Endothelial cell of umbilical vein (primary cell): Measurements from ENCODE around the gene PRKG1. TPM values are rescaled to one million over a fixed set of nuclear protein-coding genes. Genes with fewer than 3 reads are reported as not detected.

ENCODE experiments used
- BruUV-seq: library from RNA; stranded (reverse); fragments of 400-500 nt; replicated peaks from 2 replicates; lab custom pipeline; 2021; lab: Mats Ljungman, UMichigan
- CTCF ChIA-PET: fragments of 300-600, 350-600 bp; sonication (Branson Sonifier 250); formaldehyde crosslinking; loops from one replicate; lab custom pipeline; 2021; ENCODE audit warnings: antibody characterized with exemption, inconsistent platforms; lab: Charles Lee
- POLR2A ChIA-PET: fragments of 300-600, 350-600 bp; sonication (Branson Sonifier 250); formaldehyde crosslinking; loops from one replicate; lab custom pipeline; 2021; ENCODE audit warnings: antibody characterized with exemption, inconsistent platforms; lab: Charles Lee
- DNase-seq: peaks from one replicate; pipeline ENCODE4 v3.0.0-alpha.2; 2011; ENCODE audit warnings: low read depth, low spot score
- FAIRE-seq: peaks from 2 replicates; lab custom pipeline; 2011; peaks lifted over from hg19 to GRCh38; lab: Jason Lieb, UNC
- H2AFZ ChIP-seq: 2 replicates; pipeline ENCODE4 v1.6.0; 2012; ENCODE audit warnings: low read depth, low read length, control low read depth, inconsistent platforms
- H3K27ac ChIP-seq: 2 replicates; pipeline ENCODE4 v1.5.1; 2011; ENCODE audit warnings: low read depth, mild to moderate bottlenecking, control low read depth, low read length, moderate library complexity; ENCODE audit not compliant: insufficient read depth
- H3K27me3 ChIP-seq, 2 experiments: 2 replicates each; pipeline versions ENCODE4 v1.6.0 to v1.6.1; 2011; ENCODE audit warnings: low read length in 2 of 2, mixed read lengths in 1 of 2; ENCODE audit not compliant: control insufficient read depth in 2 of 2, insufficient read depth in 2 of 2
- H3K36me3 ChIP-seq, 2 experiments: 2 replicates in 1 of 2; 3 replicates in 1 of 2; pipeline ENCODE4 v1.5.1; 2011; ENCODE audit warnings: low read length in 2 of 2, mild to moderate bottlenecking in 1 of 2, moderate library complexity in 1 of 2; ENCODE audit not compliant: control insufficient read depth in 2 of 2, insufficient read depth in 2 of 2; ENCODE audit errors: extremely low read depth in 1 of 2
- H3K4me1 ChIP-seq: 3 replicates; pipeline ENCODE4 v1.5.1; 2011; ENCODE audit warnings: mild to moderate bottlenecking, low read length; ENCODE audit not compliant: control insufficient read depth, insufficient read depth; ENCODE audit errors: extremely low read depth
- H3K4me2 ChIP-seq: 2 replicates; pipeline ENCODE4 v1.6.1; 2011; ENCODE audit warnings: low read length, control low read depth, mixed read lengths; ENCODE audit not compliant: insufficient read depth
- H3K4me3 ChIP-seq, 3 experiments: fragments of 200-600 bp in 1 of 3; sonication (generic), shearing (Covaris generic) in 1 of 3; replicated peaks in 1 of 3; 2 replicates each; pipeline ENCODE4 v1.5.1; 2011 to 2016; ENCODE audit warnings: control low read depth in 3 of 3, low read length in 3 of 3, mild to moderate bottlenecking in 2 of 3, inconsistent platforms in 1 of 3, low read depth in 1 of 3, moderate library complexity in 1 of 3; ENCODE audit not compliant: insufficient read depth in 1 of 3
- H3K79me2 ChIP-seq: 2 replicates; pipeline ENCODE4 v1.6.0; 2012; ENCODE audit warnings: low read length, inconsistent platforms; ENCODE audit not compliant: control insufficient read depth, insufficient read depth
- H3K9ac ChIP-seq: replicated peaks from 2 replicates; pipeline ENCODE3; 2011; ENCODE audit warnings: low read length, control low read depth; ENCODE audit not compliant: insufficient read depth; ENCODE audit errors: extremely low read depth
- H3K9me1 ChIP-seq: replicated peaks from 3 replicates; pipeline ENCODE4 v1.6.0; 2011; ENCODE audit warnings: mild to moderate bottlenecking, low read length; ENCODE audit not compliant: control insufficient read depth, insufficient read depth; ENCODE audit errors: extremely low read depth
- H3K9me3 ChIP-seq: replicated peaks from 2 replicates; pipeline ENCODE4 v1.5.1; 2012; ENCODE audit warnings: low read length, inconsistent platforms; ENCODE audit not compliant: control insufficient read depth, insufficient read depth
- H4K20me1 ChIP-seq: replicated peaks from 2 replicates; pipeline ENCODE3; 2011; ENCODE audit warnings: mild to moderate bottlenecking, low read length; ENCODE audit not compliant: control insufficient read depth, insufficient read depth; ENCODE audit errors: extremely low read depth
- CTCF ChIP-seq, 2 donors: IDR thresholded peaks; 1 replicate in 1 of 2; 2 replicates in 1 of 2; pipeline ENCODE4 v1.5.1; 2011; ENCODE audit warnings: low read length in 2 of 2, mild to moderate bottlenecking in 2 of 2, moderate library complexity in 2 of 2, control low read depth in 1 of 2, inconsistent platforms in 1 of 2, low read depth in 1 of 2; ENCODE audit not compliant: insufficient read depth in 1 of 2; ENCODE audit errors: extremely low read depth in 1 of 2
- EZH2 ChIP-seq: IDR thresholded peaks from 2 replicates; pipeline ENCODE4 v1.6.1; 2012; ENCODE audit warnings: borderline replicate concordance, low read depth, mild to moderate bottlenecking, moderate library complexity, low read length, inconsistent platforms; ENCODE audit not compliant: severe bottlenecking
- FOS ChIP-seq: IDR thresholded peaks from 2 replicates; pipeline ENCODE4 v1.6.1; 2011; ENCODE audit warnings: mild to moderate bottlenecking, low read length, moderate library complexity, borderline replicate concordance; ENCODE audit not compliant: insufficient read depth
- GATA2 ChIP-seq: IDR thresholded peaks from 2 replicates; pipeline ENCODE4 v1.7.0; 2011; ENCODE audit warnings: low read depth, mild to moderate bottlenecking, moderate library complexity, mixed read lengths, low read length; ENCODE audit not compliant: insufficient read length, insufficient read depth
- JUN ChIP-seq: IDR thresholded peaks from 2 replicates; pipeline ENCODE4 v1.6.1; 2011; ENCODE audit warnings: borderline replicate concordance, low read depth; ENCODE audit not compliant: insufficient read length, insufficient read depth
- MAX ChIP-seq: IDR thresholded peaks from 2 replicates; pipeline ENCODE4 v1.6.1; 2011; ENCODE audit not compliant: insufficient read depth, insufficient read length
- MYC ChIP-seq: IDR thresholded peaks from one replicate; pipeline ENCODE4 v1.6.1; 2011; ENCODE audit warnings: mild to moderate bottlenecking, low read depth, low read length
- POLR2A ChIP-seq: IDR thresholded peaks from 2 replicates; pipeline ENCODE4 v1.6.1; 2012; ENCODE audit warnings: low read depth, mild to moderate bottlenecking, control low read depth, low read length
- POLR2AphosphoS5 ChIP-seq: IDR thresholded peaks from 2 replicates; pipeline ENCODE4 v1.6.1; 2012; ENCODE audit warnings: low read depth, mild to moderate bottlenecking, control low read depth, low read length, moderate library complexity; ENCODE audit not compliant: insufficient read depth
- dilution Hi-C: fragments of 300-500 bp; cut with MboI; formaldehyde crosslinking; loops from one replicate; pipeline ENCODE4 v1.15.0; 2019; ENCODE audit warnings: low sequenced_read_pairs; ENCODE audit not compliant: extremely low pct_ligation_motif_present
- intact Hi-C: fragments of 100-400 bp; cut with micrococcal nuclease; formaldehyde crosslinking; loops from one replicate; pipeline ENCODE4 v1.10.0; 2022
- polyA plus RNA-seq, 4 experiments: library from polyadenylated mRNA; depleted of rRNA in 3 of 4; stranded (reverse) in 3 of 4; unstranded in 1 of 4; fragments of >200 nt; gene quantifications; 2 replicates each; pipeline versions ENCODE4 v1.2.1 to v1.2.3, GENCODE V29; 2011 to 2012; ENCODE audit warnings: missing spikeins in 1 of 4
- total RNA-seq: library from RNA; stranded (reverse); gene quantifications from 2 replicates; pipeline ENCODE4 v1.2.3, GENCODE V29; 2021

The PRKG1 gene
- total and polyA plus RNA-seq, 2 donors (not counting 3 experiments of a cell fraction or from before 2014, with no cell fraction given), result 0.01 to 0.18 TPM

GRCh38 chr10:52143338-52143737 is 1069.1 kb downstream of the PRKG1 start:
- dilution Hi-C loops, result no loop called here
- no peaks in the 10 kb centered on the region for H3K9me3 ChIP-seq
- no peak overlapping the region for H3K27ac ChIP-seq
- CTCF ChIA-PET, result no interaction called here
- H3K9me1 ChIP-seq, result no peaks in the 10 kb centered on the region
- H3K79me2 ChIP-seq, result no peaks in the 10 kb centered on the region
- H2AFZ ChIP-seq, result no peak overlapping the region
- no peak overlapping the region for H3K4me3 ChIP-seq
- DNase-seq (no peak), FAIRE-seq (no peak)
- POLR2A ChIA-PET, result no interaction called here
- H3K9ac ChIP-seq, result no peak overlapping the region
- no TSS peak for BruUV-seq
- no peaks in the 10 kb centered on the region for H4K20me1 ChIP-seq
- H3K4me1 ChIP-seq, result no peaks in the 10 kb centered on the region
- intact Hi-C loops, result no loop called here
- H3K4me2 ChIP-seq, result no peak overlapping the region
- H3K36me3 ChIP-seq, result no peaks in the 10 kb centered on the region
- peaks cover 2 to 6% of the 10 kb centered on the region in 2 experiments for H3K27me3 ChIP-seq
- no peak for TF ChIP-seq MYC
- no peak for TF ChIP-seq FOS
- TF ChIP-seq CTCF (IDR thresholded peaks at IDR 0.05; ENCODE audit: extremely low read depth in 1 of 2, insufficient read depth in 1 of 2, low read depth in 1 of 2, low read length in 2 of 2), result no peak
- TF ChIP-seq EZH2, result no peak

GRCh38 chr10:52145636-52146035 is 1071.3 kb downstream of the PRKG1 start:
- DNase-seq, result no peak
- Histone ChIP-seq H3K4me2 (no peak overlapping the region), H3K9ac (no peak overlapping the region), H3K4me1 (no peaks in the 10 kb centered on the region), H3K27ac (no peak overlapping the region), H3K9me1 (no peaks in the 10 kb centered on the region), H3K27me3 (peaks cover 0 to 2% of the 10 kb centered on the region in 2 experiments), H3K79me2 (no peaks in the 10 kb centered on the region), H2AFZ (no peak overlapping the region), H3K4me3 (no peak overlapping the region), H4K20me1 (no peaks in the 10 kb centered on the region), H3K9me3 (no peaks in the 10 kb centered on the region), H3K36me3 (no peaks in the 10 kb centered on the region)
- CTCF ChIA-PET, result no interaction called here
- intact Hi-C loops, result no loop called here
- FAIRE-seq, result no peak
- TF ChIP-seq FOS (no peak), EZH2 (no peak), CTCF (IDR thresholded peaks at IDR 0.05; ENCODE audit: extremely low read depth in 1 of 2, insufficient read depth in 1 of 2, low read depth in 1 of 2, low read length in 2 of 2) (no peak), POLR2AphosphoS5 (no peak), GATA2 (no peak), MYC (no peak), JUN (no peak), MAX (no peak), POLR2A (no peak)
- POLR2A ChIA-PET, result no interaction called here
- dilution Hi-C loops, result no loop called here
- no TSS peak for BruUV-seq
